GM19468 (cell line): Measurements from ENCODE around the gene CCDC122.
"Not testable (repeated sequence)": the region's sequence is repeated elsewhere in the genome, so short reads cannot be mapped to it uniquely, and the experiment has no call there.

ENCODE experiments used
- ATAC-seq: cut with Tn5 transposase; IDR thresholded peaks from one replicate; pipeline ENCODE4 v1.9.1; 2021; ENCODE audit warnings: mild to moderate bottlenecking, moderate library complexity, moderate number of reproducible peaks; ENCODE audit not compliant: unreplicated experiment; ENCODE audit errors: extremely low read depth

Gene CCDC122

DNA sequence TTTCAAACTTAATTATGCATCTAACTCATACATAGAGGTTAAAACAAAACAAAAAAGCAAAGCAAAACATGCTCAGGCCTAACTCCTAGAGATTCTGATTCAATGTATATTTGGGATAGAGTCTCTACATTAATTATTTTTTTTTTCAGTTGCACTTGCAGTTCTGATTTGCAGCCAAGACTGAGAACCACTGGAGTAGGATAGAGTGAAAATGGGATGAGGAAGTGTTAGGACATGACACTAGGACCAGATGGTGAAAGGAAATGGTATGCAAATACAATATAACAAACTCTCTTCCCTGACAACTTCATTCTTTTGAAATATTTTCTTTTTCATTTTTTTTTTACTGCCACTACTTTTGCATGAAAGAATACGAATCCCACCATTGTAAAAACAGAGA lies 1.8 kb downstream of the CCDC122 start:
- ATAC-seq = no peak

GRCh38 chr13:43877326-43877725 lies 2.2 kb downstream of the CCDC122 start:
- no peak for ATAC-seq

DNA sequence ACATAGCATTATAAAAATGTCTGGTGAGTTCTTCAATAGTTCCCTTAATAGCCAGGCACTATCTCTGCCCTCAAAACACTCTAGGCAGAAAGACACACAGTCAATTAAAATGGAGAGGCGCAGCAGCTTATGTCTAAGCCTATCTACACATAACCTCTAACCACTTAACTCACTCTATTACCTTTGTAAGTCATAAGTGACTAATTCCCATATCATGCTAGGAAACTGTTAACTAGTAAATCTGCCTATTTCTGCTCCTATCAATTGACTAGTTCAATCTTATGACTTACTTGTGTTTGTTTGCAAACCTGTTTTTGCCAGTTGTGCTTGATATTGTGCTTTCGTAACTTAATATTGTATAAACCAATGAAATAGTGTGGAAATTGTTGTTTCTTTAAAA lies 3.2 kb downstream of the CCDC122 start:
- no peak for ATAC-seq

DNA sequence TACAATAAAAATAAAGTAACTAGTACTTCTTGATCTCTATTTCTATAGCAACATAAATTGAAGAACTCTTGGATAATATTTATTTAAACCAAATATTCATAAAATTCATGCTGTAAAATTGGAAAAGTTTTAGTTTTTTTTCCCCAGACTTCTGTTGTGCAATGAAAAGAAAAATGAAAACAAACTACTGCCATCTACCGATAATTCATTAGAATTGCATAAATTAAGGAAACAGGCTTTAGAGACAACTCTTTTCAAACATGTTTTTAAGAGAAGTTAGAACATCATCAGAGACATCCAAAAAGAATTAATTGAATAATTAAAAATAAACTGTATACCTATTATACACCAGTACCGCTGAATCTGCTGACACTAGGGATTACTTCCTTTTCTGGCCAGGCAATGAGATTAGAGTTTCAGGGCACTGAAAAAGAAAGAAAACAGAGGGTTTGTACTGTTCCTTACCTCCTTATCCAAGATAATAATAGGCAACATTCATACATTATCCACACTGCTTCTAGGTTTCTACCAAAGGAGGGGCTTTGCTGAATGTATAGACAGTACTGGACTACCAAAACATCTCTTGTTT lies 4.9 kb downstream of the CCDC122 start:
- ATAC-seq = no peak

GRCh38 chr13:43872181-43872580 lies 7.4 kb downstream of the CCDC122 start:
- no peak for ATAC-seq

DNA sequence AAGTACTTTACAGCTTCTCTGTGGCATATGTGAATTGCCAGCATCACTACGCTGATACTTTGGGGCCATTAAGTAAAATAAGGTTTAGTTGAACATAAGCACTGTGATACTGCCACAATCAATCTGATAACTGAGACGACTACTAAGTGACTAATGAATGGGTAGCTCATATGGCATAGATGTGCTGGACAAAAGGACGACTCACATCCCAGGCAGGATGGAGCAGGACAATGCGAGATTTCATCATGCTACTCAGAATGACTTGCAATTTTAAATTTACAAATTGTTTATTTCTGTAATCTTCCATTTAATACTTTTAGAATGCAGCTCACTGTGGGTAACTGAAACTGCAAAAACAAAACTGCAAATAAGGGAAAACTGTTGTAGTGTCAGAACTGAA lies 13.6 kb downstream of the CCDC122 start:
- no peak for ATAC-seq

- no peak for ATAC-seq
Measured at GRCh38 chr13:43864921-43865320, 14.6 kb downstream of the CCDC122 start.

- no peak for ATAC-seq
Measured at GRCh38 chr13:43861863-43862262, 17.7 kb downstream of the CCDC122 start.

DNA sequence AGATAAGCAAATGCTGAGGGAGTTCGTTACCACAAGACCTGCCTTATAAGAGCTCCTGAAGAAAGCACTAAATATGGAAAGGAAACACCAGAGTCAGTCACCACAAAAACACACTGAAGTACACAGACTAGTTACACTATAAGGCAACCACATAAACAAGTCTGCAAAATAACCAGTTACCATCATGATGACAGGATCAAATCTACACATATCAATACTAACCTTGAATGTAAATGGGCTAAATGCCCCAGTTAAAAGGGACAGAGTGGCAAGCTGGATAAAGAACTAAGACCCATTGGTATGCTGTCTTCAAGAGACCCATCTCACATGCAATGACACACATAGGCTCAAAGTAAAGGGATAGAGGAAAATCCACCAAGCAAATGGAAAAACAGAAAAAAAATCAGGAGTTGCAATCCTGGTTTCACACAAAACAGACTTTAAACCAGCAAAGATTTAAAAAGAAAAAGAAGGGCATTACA lies 26.6 kb downstream of the CCDC122 start:
- ATAC-seq = no peak

- no peak for ATAC-seq
Measured at GRCh38 chr13:43850873-43851272, 28.7 kb downstream of the CCDC122 start.

- no peak for ATAC-seq
Measured at GRCh38 chr13:43848001-43848649, 31.4 kb downstream of the CCDC122 start.

- ATAC-seq = no peak
Measured at GRCh38 chr13:43846496-43847158, 32.9 kb downstream of the CCDC122 start.

DNA sequence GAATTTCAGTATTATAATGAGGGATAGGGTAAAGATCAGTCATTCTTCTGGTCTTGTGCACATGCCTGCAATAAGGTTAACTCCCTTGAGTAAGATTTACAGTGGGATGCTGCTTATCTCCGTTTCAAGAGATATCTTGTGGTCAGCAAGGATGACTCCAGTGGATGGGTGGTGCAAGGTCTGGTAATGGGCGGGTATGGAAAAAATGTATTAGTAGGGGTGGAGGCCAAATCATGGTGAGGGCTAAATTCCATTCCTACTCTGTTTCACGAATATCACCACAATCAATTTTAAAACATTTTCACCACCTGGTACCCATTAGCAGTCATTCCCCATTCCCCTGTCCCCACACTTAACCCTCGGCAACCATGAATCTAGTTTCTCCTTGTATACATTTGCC lies 40.6 kb downstream of the CCDC122 start:
- ATAC-seq = no peak

DNA sequence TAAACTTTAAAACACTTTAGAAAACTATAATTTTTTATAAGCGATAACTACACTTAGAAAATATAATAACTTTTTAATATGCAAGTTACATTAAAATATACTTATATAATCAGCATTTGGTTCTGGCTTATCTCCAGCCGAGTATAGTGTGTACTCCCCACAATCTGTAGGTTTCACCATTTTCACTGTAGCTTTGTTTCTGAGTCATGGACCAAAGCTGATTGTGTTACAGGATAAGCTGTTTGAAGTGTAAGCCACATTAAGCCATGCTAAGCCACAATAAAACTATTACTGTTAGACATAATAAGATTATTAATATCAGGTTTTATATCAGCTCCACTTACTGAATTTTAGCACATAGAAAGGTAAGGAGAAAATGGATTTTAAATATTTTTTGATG lies 43.8 kb downstream of the CCDC122 start:
- no peak for ATAC-seq

DNA sequence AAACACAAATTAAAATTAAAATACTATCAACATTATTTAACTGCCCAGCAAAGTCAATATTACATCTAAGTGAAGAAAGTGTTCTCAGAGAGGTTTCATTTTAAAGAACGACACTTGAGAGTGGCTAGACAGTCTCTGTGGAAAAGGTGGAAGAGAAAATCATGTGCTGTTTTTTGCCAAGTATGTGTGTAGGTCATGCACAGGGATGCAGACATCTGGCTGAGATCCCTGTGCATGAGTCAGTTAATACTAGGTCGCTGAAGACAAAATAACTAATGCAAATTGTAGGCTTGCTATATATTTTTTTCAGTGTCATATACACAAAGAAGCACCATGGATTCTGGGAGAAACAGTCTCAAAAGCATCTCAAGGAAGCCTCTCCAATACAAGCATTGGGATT lies 48.5 kb downstream of the CCDC122 start:
- no peak for ATAC-seq

DNA sequence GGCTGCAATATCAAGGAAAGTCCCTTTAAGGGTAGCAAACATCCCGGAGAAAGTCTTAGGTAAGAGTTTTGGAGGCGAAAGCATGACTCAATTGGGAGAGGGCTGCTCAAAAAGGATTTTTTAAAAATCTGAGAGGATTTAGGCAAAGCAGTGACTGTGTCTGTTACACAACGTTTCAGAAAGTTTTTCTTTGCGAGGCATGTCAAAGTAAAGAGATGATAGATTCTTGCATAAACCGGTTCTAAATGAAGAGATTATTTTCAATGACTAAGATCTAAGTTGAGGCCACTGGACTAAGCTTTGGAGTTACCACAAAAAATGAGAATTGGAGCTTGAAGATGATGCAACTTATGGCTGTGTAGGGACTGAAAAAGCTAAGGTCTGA lies 49.1 kb downstream of the CCDC122 start:
- ATAC-seq = no peak

GRCh38 chr13:43824656-43825055 lies 54.9 kb downstream of the CCDC122 start:
- not testable (repeated sequence) for ATAC-seq

DNA sequence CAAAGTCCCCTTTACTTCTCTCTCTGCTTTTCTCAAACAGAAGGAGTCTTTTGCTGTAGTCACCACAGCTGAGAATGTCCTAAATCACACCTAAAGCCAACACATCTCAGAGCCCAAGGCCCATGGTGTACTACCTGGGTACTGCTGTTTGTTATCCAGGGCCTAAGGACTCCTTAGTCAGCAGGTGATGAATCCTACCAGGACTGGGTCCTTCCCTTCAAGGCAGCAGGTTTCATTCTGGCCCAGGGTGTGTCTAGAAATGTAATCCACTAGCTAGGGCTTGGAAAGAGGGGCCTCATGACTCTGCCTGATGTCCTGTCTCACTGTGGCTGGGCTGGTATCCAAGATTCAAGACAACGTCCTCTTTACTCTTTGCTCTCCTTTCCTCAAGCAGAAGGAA lies 56.6 kb downstream of the CCDC122 start:
- no peak for ATAC-seq

DNA sequence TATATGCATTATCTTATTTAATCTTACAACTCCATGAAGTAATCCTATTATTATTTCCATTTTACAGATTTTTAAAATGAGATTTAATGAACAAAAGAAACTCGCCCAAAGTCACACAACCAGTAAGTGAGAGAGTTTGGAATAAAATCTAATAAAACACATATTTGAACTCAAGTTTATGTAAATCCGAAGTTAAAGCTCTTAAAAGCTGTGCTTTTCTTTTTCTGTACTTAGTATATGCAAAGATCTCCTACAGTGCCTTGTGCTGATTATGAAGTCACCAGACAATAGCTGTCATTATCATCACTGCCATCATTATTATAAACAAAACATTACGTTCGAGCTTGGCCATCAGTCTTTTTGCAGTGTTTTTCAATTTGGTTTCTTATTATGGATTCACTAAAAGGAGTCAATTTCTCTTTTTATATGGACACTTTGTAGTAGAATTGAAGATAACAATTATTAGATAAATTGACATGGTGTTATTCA lies 63.1 kb downstream of the CCDC122 start:
- no peak for ATAC-seq

DNA sequence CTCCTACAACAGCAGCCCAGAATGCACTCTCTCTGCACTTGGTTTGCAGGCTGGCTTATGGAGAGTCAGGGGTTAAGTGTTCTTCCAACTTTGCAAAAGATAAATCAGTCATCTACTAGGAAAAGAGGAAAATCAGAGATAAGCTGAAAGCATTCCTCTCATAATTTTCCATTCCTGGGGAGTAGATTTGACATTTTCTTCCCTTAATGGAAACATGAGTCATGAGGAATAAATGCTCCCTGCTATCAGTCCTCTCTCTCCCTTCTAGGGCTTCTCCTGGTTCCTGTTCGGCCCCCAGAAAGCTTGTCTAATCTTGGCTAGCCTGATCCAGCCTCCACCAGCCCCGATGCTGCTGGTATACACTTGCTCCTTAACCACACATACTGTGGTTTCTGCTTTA lies 64.3 kb downstream of the CCDC122 start:
- ATAC-seq = no peak

- ATAC-seq = no peak
Measured at GRCh38 chr13:43808676-43809075, 70.9 kb downstream of the CCDC122 start.
